Measurements from ENCODE around the gene GALNT18.

Gene GALNT18

GRCh38 chr11:11565636-11566035 lies 56.2 kb downstream of the GALNT18 start:
- no peak for DNase-seq (ENCODE audit: low spot score)

- DNase-seq (ENCODE audit: low spot score) = no peak
Observed at GRCh38 chr11:11563200-11563975, 58.4 kb downstream of the GALNT18 start.

- DNase-seq (ENCODE audit: low spot score) = no peak
Observed at GRCh38 chr11:11561991-11562390, 59.8 kb downstream of the GALNT18 start.

- no peak for DNase-seq (ENCODE audit: low spot score)
Observed at GRCh38 chr11:11558826-11559225, 63.0 kb downstream of the GALNT18 start.

- no peak for DNase-seq (ENCODE audit: low spot score)
Observed at GRCh38 chr11:11558396-11558795, 63.4 kb downstream of the GALNT18 start.

- no peak for DNase-seq (ENCODE audit: low spot score)
Observed at GRCh38 chr11:11555208-11555607, 66.6 kb downstream of the GALNT18 start.

- DNase-seq (ENCODE audit: low spot score) = no peak
Observed at GRCh38 chr11:11553573-11553972, 68.2 kb downstream of the GALNT18 start.

- no peak for DNase-seq (ENCODE audit: low spot score)
Observed at GRCh38 chr11:11552529-11553087, 69.2 kb downstream of the GALNT18 start.

- DNase-seq (ENCODE audit: low spot score) = no peak
Observed at GRCh38 chr11:11550534-11550933, 71.3 kb downstream of the GALNT18 start.

- no peak for DNase-seq (ENCODE audit: low spot score)
Observed at GRCh38 chr11:11545285-11546275, 76.2 kb downstream of the GALNT18 start.

- DNase-seq (ENCODE audit: low spot score) = no peak
Observed at GRCh38 chr11:11543656-11544055, 78.1 kb downstream of the GALNT18 start.

GRCh38 chr11:11540157-11540556 lies 81.6 kb downstream of the GALNT18 start:
- no peak for DNase-seq (ENCODE audit: low spot score)

GRCh38 chr11:11538277-11538960 lies 83.4 kb downstream of the GALNT18 start:
- no peak for DNase-seq (ENCODE audit: low spot score)

- DNase-seq (ENCODE audit: low spot score) = no peak
Observed at GRCh38 chr11:11537871-11538270, 83.9 kb downstream of the GALNT18 start.

GRCh38 chr11:11537372-11537771 lies 84.4 kb downstream of the GALNT18 start:
- no peak for DNase-seq (ENCODE audit: low spot score)

GRCh38 chr11:11536650-11537049 lies 85.2 kb downstream of the GALNT18 start:
- DNase-seq (ENCODE audit: low spot score) = no peak

- DNase-seq (ENCODE audit: low spot score) = peak; percentile 72
Observed at GRCh38 chr11:11535611-11536010, 86.2 kb downstream of the GALNT18 start.

GRCh38 chr11:11534981-11535380 lies 86.8 kb downstream of the GALNT18 start:
- no peak for DNase-seq (ENCODE audit: low spot score)

GRCh38 chr11:11533751-11534150 lies 88.1 kb downstream of the GALNT18 start:
- no peak for DNase-seq (ENCODE audit: low spot score)

GRCh38 chr11:11533057-11533456 lies 88.7 kb downstream of the GALNT18 start:
- DNase-seq (ENCODE audit: low spot score) = no peak

- no peak for DNase-seq (ENCODE audit: low spot score)
Observed at GRCh38 chr11:11532574-11532973, 89.2 kb downstream of the GALNT18 start.

Measured in kidney capillary endothelial cell (primary cell).